HepG2 (cell line): ENCODE results near the gene DNAAF8. TPM values are rescaled to one million over a fixed set of nuclear protein-coding genes. Genes with fewer than 3 reads are reported as not detected.

Source experiments
- AHR ChIP-seq: IDR thresholded peaks from 2 replicates; pipeline ENCODE4 v1.6.1; 2018; ENCODE audit warnings: missing genetic modification reagents, missing compliant biosample characterization
- ARNTL ChIP-seq: sonication (generic); formaldehyde crosslinking; IDR thresholded peaks from 2 replicates; pipeline ENCODE4 v1.4.0; 2020; ENCODE audit warnings: mild to moderate bottlenecking, missing genetic modification reagents
- BRCA1 ChIP-seq: sonication (generic); formaldehyde crosslinking; IDR thresholded peaks from 2 replicates; pipeline ENCODE4 v1.4.0; 2020; ENCODE audit warnings: missing genetic modification reagents
- ETV5 ChIP-seq: IDR thresholded peaks from 2 replicates; pipeline ENCODE4 v1.6.1; 2018; ENCODE audit warnings: missing biosample characterization, missing genetic modification reagents, inconsistent platforms, borderline replicate concordance
- GATA4 ChIP-seq: sonication (generic); IDR thresholded peaks from 2 replicates; pipeline ENCODE4 v1.6.1; 2016; ENCODE audit warnings: antibody characterized with exemption, low read depth, borderline replicate concordance
- MIER2 ChIP-seq: IDR thresholded peaks from 2 replicates; pipeline ENCODE4 v1.6.1; 2016; ENCODE audit warnings: missing biosample characterization, missing genetic modification reagents
- PRDM10 ChIP-seq: sonication (generic); formaldehyde crosslinking; IDR thresholded peaks from 2 replicates; pipeline ENCODE4 v1.4.0; 2020; ENCODE audit warnings: low read depth, missing genetic modification reagents
- SNAPC2 ChIP-seq: sonication (generic); formaldehyde crosslinking; IDR thresholded peaks from 2 replicates; pipeline ENCODE4 v1.8.1; 2022; ENCODE audit warnings: mild to moderate bottlenecking, missing genetic modification reagents
- SOX5 ChIP-seq: IDR thresholded peaks from 2 replicates; pipeline ENCODE4 v1.6.1; 2016; ENCODE audit warnings: borderline replicate concordance
- TOPORS ChIP-seq: sonication (generic); formaldehyde crosslinking; IDR thresholded peaks from 2 replicates; pipeline ENCODE4 v1.8.0; 2023; ENCODE audit warnings: mild to moderate bottlenecking, missing genetic modification reagents
- TRIM24 ChIP-seq: sonication (generic); formaldehyde crosslinking; IDR thresholded peaks from 2 replicates; pipeline ENCODE4 v1.8.0; 2022; ENCODE audit warnings: mild to moderate bottlenecking, missing genetic modification reagents
- XBP1 ChIP-seq: sonication (generic); formaldehyde crosslinking; IDR thresholded peaks from 2 replicates; pipeline ENCODE4 v1.5.0; 2020; ENCODE audit warnings: missing genetic modification reagents
- ZNF280D ChIP-seq: sonication (generic); formaldehyde crosslinking; IDR thresholded peaks from 2 replicates; pipeline ENCODE4 v1.5.1; 2020; ENCODE audit warnings: mild to moderate bottlenecking, missing genetic modification reagents
- ZNF503 ChIP-seq: sonication (generic); formaldehyde crosslinking; IDR thresholded peaks from 2 replicates; pipeline ENCODE4 v1.4.0; 2020; ENCODE audit warnings: missing genetic modification reagents
- ZNF563 ChIP-seq: sonication (generic); formaldehyde crosslinking; IDR thresholded peaks from 2 replicates; pipeline ENCODE4 v1.8.0; 2022; ENCODE audit warnings: mild to moderate bottlenecking, moderate library complexity, missing genetic modification reagents
- ZNF589 ChIP-seq: sonication (generic); formaldehyde crosslinking; conservative IDR thresholded peaks from 2 replicates; pipeline ENCODE4 v1.8.0; 2022; ENCODE audit warnings: mild to moderate bottlenecking, moderate library complexity, missing genetic modification reagents
- polyA plus RNA-seq, 8 experiments: library from polyadenylated mRNA; depleted of rRNA in 3 of 8; stranded (reverse) in 7 of 8; unstranded in 1 of 8; fragments of >200 nt; fragmentation: Illumina TruSeq in 4 of 8; extraction: Trizol in 4 of 8; gene quantifications; 2 replicates each; pipeline versions ENCODE4 v1.2.1 to v1.2.3, GENCODE V29; 2011 to 2016; ENCODE audit warnings: low read depth in 4 of 8, missing spikeins in 1 of 8, mixed read lengths in 1 of 8; ENCODE audit not compliant: insufficient read depth in 1 of 8
- total RNA-seq, 5 experiments: library from RNA; depleted of rRNA; stranded (reverse); fragments of >200 nt; fragmentation: Illumina TruSeq; extraction: Trizol; gene quantifications; 2 replicates each; pipeline ENCODE4 v1.2.3, GENCODE V29; 2016; ENCODE audit warnings: low read depth in 1 of 5
- TF ChIP-seq, protein P1 (sequence below): sonication (generic); formaldehyde crosslinking; IDR thresholded peaks from 2 replicates; pipeline ENCODE4 v1.5.1; 2020; ENCODE audit warnings: mild to moderate bottlenecking, missing genetic modification reagents, moderate library complexity
- TF ChIP-seq, protein P2 (sequence below): sonication (generic); formaldehyde crosslinking; IDR thresholded peaks from 2 replicates; pipeline ENCODE4 v1.4.0; 2020; ENCODE audit warnings: missing genetic modification reagents

DNAAF8 gene
- total and polyA plus RNA-seq, 2 of the 13 experiments (the other 11 are each of a cell fraction or from before 2014, with no cell fraction given) = 0.44 TPM; not detected in 1

- TF ChIP-seq, protein P1, sequence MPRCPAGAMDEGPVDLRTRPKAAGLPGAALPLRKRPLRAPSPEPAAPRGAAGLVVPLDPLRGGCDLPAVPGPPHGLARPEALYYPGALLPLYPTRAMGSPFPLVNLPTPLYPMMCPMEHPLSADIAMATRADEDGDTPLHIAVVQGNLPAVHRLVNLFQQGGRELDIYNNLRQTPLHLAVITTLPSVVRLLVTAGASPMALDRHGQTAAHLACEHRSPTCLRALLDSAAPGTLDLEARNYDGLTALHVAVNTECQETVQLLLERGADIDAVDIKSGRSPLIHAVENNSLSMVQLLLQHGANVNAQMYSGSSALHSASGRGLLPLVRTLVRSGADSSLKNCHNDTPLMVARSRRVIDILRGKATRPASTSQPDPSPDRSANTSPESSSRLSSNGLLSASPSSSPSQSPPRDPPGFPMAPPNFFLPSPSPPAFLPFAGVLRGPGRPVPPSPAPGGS (CRISPR knock-in tag) = no peak
- TF ChIP-seq ZNF503 (CRISPR knock-in tag) = 0 out of 2 replicates have a peak, but pooled peaks have one; percentile 30
- 0 out of 2 replicates have a peak, but pooled peaks have one; percentile 58 for TF ChIP-seq BRCA1
- TF ChIP-seq TOPORS = no peak
- no peak for TF ChIP-seq ETV5
- TF ChIP-seq MIER2 (CRISPR knock-in tag) = no peak
- no peak for TF ChIP-seq PRDM10 (CRISPR knock-in tag)
- no peak for TF ChIP-seq SOX5 (CRISPR knock-in tag)
- no peak for TF ChIP-seq AHR (CRISPR knock-in tag)
- no peak for TF ChIP-seq ZNF280D (CRISPR knock-in tag)
- TF ChIP-seq TRIM24 (CRISPR knock-in tag) = no peak
- TF ChIP-seq XBP1 (CRISPR knock-in tag) = no peak
- TF ChIP-seq ARNTL = peak; percentile 45; the same call in 1 of the 2 replicates
- no peak for TF ChIP-seq SNAPC2
- TF ChIP-seq ZNF589 (CRISPR knock-in tag) = no peak
- no peak for TF ChIP-seq GATA4
- no peak for TF ChIP-seq ZNF563 (CRISPR knock-in tag)
- TF ChIP-seq, protein P2, sequence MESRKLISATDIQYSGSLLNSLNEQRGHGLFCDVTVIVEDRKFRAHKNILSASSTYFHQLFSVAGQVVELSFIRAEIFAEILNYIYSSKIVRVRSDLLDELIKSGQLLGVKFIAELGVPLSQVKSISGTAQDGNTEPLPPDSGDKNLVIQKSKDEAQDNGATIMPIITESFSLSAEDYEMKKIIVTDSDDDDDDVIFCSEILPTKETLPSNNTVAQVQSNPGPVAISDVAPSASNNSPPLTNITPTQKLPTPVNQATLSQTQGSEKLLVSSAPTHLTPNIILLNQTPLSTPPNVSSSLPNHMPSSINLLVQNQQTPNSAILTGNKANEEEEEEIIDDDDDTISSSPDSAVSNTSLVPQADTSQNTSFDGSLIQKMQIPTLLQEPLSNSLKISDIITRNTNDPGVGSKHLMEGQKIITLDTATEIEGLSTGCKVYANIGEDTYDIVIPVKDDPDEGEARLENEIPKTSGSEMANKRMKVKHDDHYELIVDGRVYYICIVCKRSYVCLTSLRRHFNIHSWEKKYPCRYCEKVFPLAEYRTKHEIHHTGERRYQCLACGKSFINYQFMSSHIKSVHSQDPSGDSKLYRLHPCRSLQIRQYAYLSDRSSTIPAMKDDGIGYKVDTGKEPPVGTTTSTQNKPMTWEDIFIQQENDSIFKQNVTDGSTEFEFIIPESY (CRISPR knock-in tag) = peak; percentile 93
Observed at GRCh38 chr16:4702466-4702808, 31.9 kb upstream of the DNAAF8 start (continued).
